HG03558 (cell line): ENCODE data around the gene PTGIR.
A peak's percentile ranks its signal among the peaks of the same experiment; 100 is the strongest.

Source experiments
- ATAC-seq: cut with Tn5 transposase; IDR thresholded peaks from one replicate; pipeline ENCODE4 v1.9.1; 2021; ENCODE audit warnings: moderate number of reproducible peaks; ENCODE audit not compliant: unreplicated experiment; ENCODE audit errors: extremely low read depth

PTGIR gene

GRCh38 chr19:46624958-46625661 is at the start of gene PTGIR:
Gene PTGIR (minus strand): TSS chr19:46625089. CDS start chr19:46624225, 864 bp downstream.
- ATAC-seq: no peak

- no peak for ATAC-seq
Observed at GRCh38 chr19:46670813-46671212, 45.9 kb upstream of the PTGIR start.

- ATAC-seq: no peak
Observed at GRCh38 chr19:46668662-46669061, 43.8 kb upstream of the PTGIR start.

GRCh38 chr19:46665072-46665471 is 40.2 kb upstream of the PTGIR start:
- no peak for ATAC-seq

- ATAC-seq: no peak
Observed at GRCh38 chr19:46661735-46662592, 37.1 kb upstream of the PTGIR start.

- peak; percentile 86 for ATAC-seq
Observed at GRCh38 chr19:46661020-46661731, 36.3 kb upstream of the PTGIR start, which contains the start of gene DACT3. Gene DACT3 (minus strand): TSS chr19:46661182. CDS start chr19:46661064, 118 bp downstream.

GRCh38 chr19:46660551-46661019 is 35.7 kb upstream of the PTGIR start:
- no peak for ATAC-seq

GRCh38 chr19:46660008-46660517 is 35.2 kb upstream of the PTGIR start:
- ATAC-seq: no peak

- ATAC-seq: no peak
Observed at GRCh38 chr19:46659151-46660007, 34.5 kb upstream of the PTGIR start.

GRCh38 chr19:46656541-46656940 is 31.7 kb upstream of the PTGIR start:
- ATAC-seq: no peak

GRCh38 chr19:46654621-46655152 is 29.8 kb upstream of the PTGIR start:
- no peak for ATAC-seq

GRCh38 chr19:46650445-46650844 is 25.6 kb upstream of the PTGIR start:
- no peak for ATAC-seq

GRCh38 chr19:46648961-46649960 is 24.4 kb upstream of the PTGIR start:
- no peak for ATAC-seq

GRCh38 chr19:46648060-46648960 is 23.4 kb upstream of the PTGIR start:
- ATAC-seq: no peak

- no peak for ATAC-seq
Observed at GRCh38 chr19:46646402-46646801, 21.5 kb upstream of the PTGIR start.

GRCh38 chr19:46644720-46645119 is 19.8 kb upstream of the PTGIR start:
- no peak for ATAC-seq

- ATAC-seq: no peak
Observed at GRCh38 chr19:46640656-46641055, 15.8 kb upstream of the PTGIR start.
